Retinal pigment epithelial cell (primary cell): ENCODE measurements around the gene CPNE4.

Source experiments
- DNase-seq: peaks from one replicate; pipeline ENCODE4 v3.0.0-alpha.2; 2010; ENCODE audit warnings: low read depth
- H3K4me3 ChIP-seq: 2 replicates; pipeline ENCODE4 v1.5.1; 2011; ENCODE audit warnings: mild to moderate bottlenecking, low read length, control low read depth, moderate library complexity
- TF ChIP-seq, protein P1 (sequence below): conservative IDR thresholded peaks from 2 replicates; pipeline ENCODE4 v1.5.1; 2011; ENCODE audit warnings: low read depth, low read length, control low read depth, inconsistent platforms

CPNE4 gene

GRCh38 chr3:131690800-131691199 lies 344.0 kb downstream of the CPNE4 start:
- no peak overlapping the region for H3K4me3 ChIP-seq
- DNase-seq, result no peak
- TF ChIP-seq, protein P1, sequence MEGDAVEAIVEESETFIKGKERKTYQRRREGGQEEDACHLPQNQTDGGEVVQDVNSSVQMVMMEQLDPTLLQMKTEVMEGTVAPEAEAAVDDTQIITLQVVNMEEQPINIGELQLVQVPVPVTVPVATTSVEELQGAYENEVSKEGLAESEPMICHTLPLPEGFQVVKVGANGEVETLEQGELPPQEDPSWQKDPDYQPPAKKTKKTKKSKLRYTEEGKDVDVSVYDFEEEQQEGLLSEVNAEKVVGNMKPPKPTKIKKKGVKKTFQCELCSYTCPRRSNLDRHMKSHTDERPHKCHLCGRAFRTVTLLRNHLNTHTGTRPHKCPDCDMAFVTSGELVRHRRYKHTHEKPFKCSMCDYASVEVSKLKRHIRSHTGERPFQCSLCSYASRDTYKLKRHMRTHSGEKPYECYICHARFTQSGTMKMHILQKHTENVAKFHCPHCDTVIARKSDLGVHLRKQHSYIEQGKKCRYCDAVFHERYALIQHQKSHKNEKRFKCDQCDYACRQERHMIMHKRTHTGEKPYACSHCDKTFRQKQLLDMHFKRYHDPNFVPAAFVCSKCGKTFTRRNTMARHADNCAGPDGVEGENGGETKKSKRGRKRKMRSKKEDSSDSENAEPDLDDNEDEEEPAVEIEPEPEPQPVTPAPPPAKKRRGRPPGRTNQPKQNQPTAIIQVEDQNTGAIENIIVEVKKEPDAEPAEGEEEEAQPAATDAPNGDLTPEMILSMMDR, result no peak

DNA sequence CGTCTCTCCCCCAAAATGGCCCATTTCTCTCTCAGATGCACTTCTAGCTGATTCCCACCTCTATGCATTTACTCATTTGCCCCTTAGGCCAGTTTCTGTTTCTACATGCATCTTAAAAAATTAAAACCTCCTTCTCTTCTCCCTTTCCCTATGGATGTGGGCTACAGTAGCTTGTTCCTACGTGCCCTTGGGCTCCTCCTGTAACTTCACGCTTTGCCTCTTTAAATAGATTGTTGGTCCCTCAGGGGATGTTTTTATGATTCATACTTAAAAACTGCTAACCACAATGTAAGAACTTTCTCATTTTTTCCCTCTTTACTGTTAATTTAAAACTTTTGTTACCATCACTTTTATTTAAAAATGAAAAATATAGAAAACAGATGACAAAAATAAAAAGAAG lies 346.4 kb downstream of the CPNE4 start:
- TF ChIP-seq, protein P1, result no peak
- H3K4me3 ChIP-seq, result no peak overlapping the region
- no peak for DNase-seq

DNA sequence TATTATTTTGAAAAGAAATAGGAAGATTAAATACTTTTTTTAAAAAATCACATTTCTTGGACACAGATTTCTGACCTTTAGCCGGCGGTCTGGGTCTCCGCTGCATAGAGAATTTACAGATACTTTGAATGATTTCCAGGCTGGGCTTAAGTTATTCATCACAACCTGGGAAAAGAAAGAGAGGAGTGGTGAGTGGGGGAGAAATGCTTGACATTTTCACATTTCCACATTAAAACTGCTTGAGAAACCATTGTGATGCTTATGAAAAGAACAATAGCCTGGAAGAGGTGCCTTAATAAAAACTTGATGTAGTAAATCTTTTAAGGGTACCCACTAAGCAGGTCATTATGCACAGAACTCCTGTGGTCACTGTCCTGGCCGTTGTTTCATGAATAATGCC lies 365.2 kb downstream of the CPNE4 start:
- H3K4me3 ChIP-seq, result no peak overlapping the region
- DNase-seq, result no peak
- TF ChIP-seq, protein P1, result no peak

DNA sequence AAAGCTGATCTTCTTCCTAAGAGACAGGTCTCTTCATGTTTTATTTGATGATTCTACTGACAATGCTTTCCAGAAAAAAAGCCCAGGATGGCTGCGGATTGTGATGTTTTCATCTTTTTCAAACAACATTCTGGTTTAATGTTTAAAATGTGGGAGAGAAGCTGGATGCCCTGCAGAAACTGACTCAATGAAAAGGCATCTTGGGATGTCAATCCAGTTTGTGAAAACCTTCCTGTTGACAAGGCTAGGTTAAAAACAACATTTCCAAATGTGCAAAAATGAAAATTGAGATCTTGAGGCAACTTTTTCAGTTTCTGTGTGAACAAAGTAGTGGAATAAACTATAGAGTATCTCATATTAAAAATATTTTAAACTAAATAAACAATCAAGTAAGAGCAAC lies 376.0 kb downstream of the CPNE4 start:
- TF ChIP-seq, protein P1, result no peak
- no peak overlapping the region for H3K4me3 ChIP-seq
- no peak for DNase-seq

GRCh38 chr3:131658115-131658514 lies 376.7 kb downstream of the CPNE4 start:
- no peak for DNase-seq
- no peak overlapping the region for H3K4me3 ChIP-seq
- TF ChIP-seq, protein P1, result no peak

DNA sequence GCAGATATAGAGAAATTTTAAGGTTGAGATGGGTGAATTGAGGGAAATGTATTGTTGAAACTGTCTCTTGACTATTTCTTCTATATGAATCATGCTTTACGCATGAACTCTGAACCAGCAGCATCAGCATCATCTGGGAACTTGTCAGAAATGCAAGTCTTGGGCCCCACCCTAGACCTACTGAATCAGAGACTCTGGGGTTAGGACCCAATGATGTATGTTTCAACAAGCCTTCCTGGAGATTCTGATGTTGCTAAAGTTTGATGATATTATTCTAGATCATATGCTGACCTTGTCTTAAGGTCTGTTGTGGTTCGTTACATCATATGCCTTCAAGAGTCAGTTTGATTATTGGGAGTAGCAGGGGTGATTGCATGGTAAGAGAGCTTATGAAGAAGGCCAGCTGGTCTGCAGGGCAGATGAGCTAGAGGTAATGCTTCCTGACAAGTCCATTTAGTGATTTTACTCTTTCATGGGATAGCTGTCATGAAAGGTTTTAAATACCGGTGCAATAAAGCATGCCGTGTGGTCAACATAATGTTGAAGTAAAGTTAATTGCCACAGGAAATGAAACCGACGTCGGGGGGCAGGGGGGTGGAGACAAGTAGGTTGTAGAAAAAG lies 379.6 kb downstream of the CPNE4 start:
- TF ChIP-seq, protein P1, result no peak

DNA sequence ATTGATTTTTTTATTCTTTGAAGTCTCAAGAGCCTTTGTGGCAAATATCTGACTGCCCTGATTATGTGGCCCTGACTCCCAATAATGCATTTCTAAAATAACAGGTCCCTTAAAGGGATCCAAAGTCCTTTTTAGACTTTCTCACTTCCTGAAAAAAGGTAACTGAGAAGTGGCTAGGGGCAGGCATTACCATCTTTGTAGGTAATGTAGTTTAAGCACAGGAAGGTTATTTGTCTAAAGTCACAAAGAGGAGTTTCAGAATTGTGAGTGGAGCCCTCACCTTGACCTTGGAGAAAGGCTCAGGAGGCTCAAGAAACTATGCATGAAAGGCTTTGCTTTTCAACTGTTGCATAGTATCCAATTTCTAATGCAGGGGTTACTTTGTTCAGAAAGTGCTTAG lies 389.2 kb downstream of the CPNE4 start:
- no peak overlapping the region for H3K4me3 ChIP-seq
- TF ChIP-seq, protein P1, result no peak
- DNase-seq, result no peak

More for the DNA sequence above, 379.6 kb downstream of the CPNE4 start:
- no peak overlapping the region for H3K4me3 ChIP-seq
- DNase-seq, result no peak
